SK-N-SH treated with all-trans-retinoic acid at 6 μM for 48 hours (cell line): ENCODE measurements around the gene SPRED3.

Source experiments
- ATAC-seq: fragments of 200-7000 bp; cut with Tn5 transposase; 3 replicates; pipeline ENCODE4 v1.9.1; 2020; ENCODE audit warnings: mild to moderate bottlenecking, moderate library complexity
- ARNTL ChIP-seq: fragments of 450-650 bp; formaldehyde crosslinking; IDR thresholded peaks from 2 replicates; pipeline ENCODE4 v1.5.0; 2020; ENCODE audit warnings: low read depth, mild to moderate bottlenecking, moderate library complexity, borderline replicate concordance
- BACH2 ChIP-seq: fragments of 250-450 bp; sonication (Bioruptor Pico); IDR thresholded peaks from 2 replicates; pipeline ENCODE4 v1.9.0; 2021; ENCODE audit warnings: mild to moderate bottlenecking, borderline replicate concordance
- CREB5 ChIP-seq: fragments of 250-450 bp; sonication (Bioruptor Pico); IDR thresholded peaks from 2 replicates; pipeline ENCODE4 v1.5.1; 2020; ENCODE audit warnings: low read depth, mild to moderate bottlenecking, moderate library complexity
- CSDC2 ChIP-seq: fragments of 250-450 bp; sonication (Bioruptor Pico); IDR thresholded peaks from 2 replicates; pipeline ENCODE4 v1.5.0; 2020; ENCODE audit warnings: mild to moderate bottlenecking, moderate library complexity
- CSRNP3 ChIP-seq: fragments of 250-450 bp; sonication (Bioruptor Pico); IDR thresholded peaks from 2 replicates; pipeline ENCODE4 v1.5.1; 2021; ENCODE audit warnings: mild to moderate bottlenecking, moderate library complexity
- ESRRG ChIP-seq: fragments of 250-450 bp; sonication (Bioruptor Pico); IDR thresholded peaks from 2 replicates; pipeline ENCODE4 v1.6.1; 2021; ENCODE audit warnings: mild to moderate bottlenecking
- GLIS3 ChIP-seq: fragments of 250-450 bp; sonication (Bioruptor Pico); IDR thresholded peaks from 2 replicates; pipeline ENCODE4 v1.5.0; 2020; ENCODE audit warnings: mild to moderate bottlenecking, moderate library complexity
- ISL1 ChIP-seq: fragments of 250-450 bp; sonication (Bioruptor Pico); IDR thresholded peaks from 2 replicates; pipeline ENCODE4 v2.1.2; 2022; ENCODE audit warnings: mild to moderate bottlenecking, moderate library complexity
- OSR1 ChIP-seq: fragments of 250-450 bp; sonication (Bioruptor Pico); IDR thresholded peaks from 2 replicates; pipeline ENCODE4 v1.8.0; 2022; ENCODE audit warnings: moderate library complexity, mild to moderate bottlenecking, inconsistent platforms
- PATZ1 ChIP-seq: fragments of 250-450 bp; sonication (Bioruptor Pico); IDR thresholded peaks from 2 replicates; pipeline ENCODE4 v1.8.0; 2020; ENCODE audit warnings: mild to moderate bottlenecking, moderate library complexity, borderline replicate concordance
- POU6F1 ChIP-seq: fragments of 250-450 bp; sonication (Bioruptor Pico); IDR thresholded peaks from 2 replicates; pipeline ENCODE4 v1.8.0; 2021; ENCODE audit warnings: low read depth, mild to moderate bottlenecking, moderate library complexity, borderline replicate concordance
- PPARA ChIP-seq: fragments of 250-450 bp; sonication (Bioruptor Pico); IDR thresholded peaks from 2 replicates; pipeline ENCODE4 v1.5.0; 2020; ENCODE audit warnings: mild to moderate bottlenecking, borderline replicate concordance
- RARB ChIP-seq: fragments of 250-450 bp; sonication (Bioruptor Pico); IDR thresholded peaks from 2 replicates; pipeline ENCODE4 v1.8.0; 2021; ENCODE audit warnings: mild to moderate bottlenecking, moderate library complexity
- SNAI2 ChIP-seq: fragments of 250-450 bp; sonication (Bioruptor Pico); IDR thresholded peaks from 2 replicates; pipeline ENCODE4 v1.5.0; 2020; ENCODE audit warnings: mild to moderate bottlenecking, moderate library complexity
- TCF4 ChIP-seq: fragments of 250-450 bp; sonication (Bioruptor Pico); IDR thresholded peaks from 2 replicates; pipeline ENCODE4 v1.8.0; 2021; ENCODE audit warnings: mild to moderate bottlenecking, moderate library complexity, borderline replicate concordance
- TOX ChIP-seq: fragments of 250-450 bp; sonication (Bioruptor Pico); IDR thresholded peaks from 2 replicates; pipeline ENCODE4 v1.8.0; 2021; ENCODE audit warnings: mild to moderate bottlenecking, moderate library complexity, borderline replicate concordance
- TSHZ2 ChIP-seq: fragments of 250-450 bp; sonication (Bioruptor Pico); IDR thresholded peaks from 2 replicates; pipeline ENCODE4 v1.5.0; 2020; ENCODE audit warnings: mild to moderate bottlenecking, moderate library complexity
- ZC3H10 ChIP-seq: fragments of 250-450 bp; sonication (Bioruptor Pico); IDR thresholded peaks from 2 replicates; pipeline ENCODE4 v1.5.1; 2021; ENCODE audit warnings: mild to moderate bottlenecking, moderate library complexity
- ZFP3 ChIP-seq: fragments of 250-450 bp; sonication (Bioruptor Pico); IDR thresholded peaks from 2 replicates; pipeline ENCODE4 v1.5.0; 2020; ENCODE audit warnings: mild to moderate bottlenecking, moderate library complexity
- ZFP30 ChIP-seq: fragments of 450-650 bp; formaldehyde crosslinking; IDR thresholded peaks from 2 replicates; pipeline ENCODE4 v1.5.0; 2022; ENCODE audit warnings: mild to moderate bottlenecking, moderate library complexity
- ZNF70 ChIP-seq: fragments of 450-650 bp; formaldehyde crosslinking; IDR thresholded peaks from 2 replicates; pipeline ENCODE4 v1.5.0; 2020; ENCODE audit warnings: mild to moderate bottlenecking, moderate library complexity
- ZNF8 ChIP-seq: fragments of 450-650 bp; formaldehyde crosslinking; IDR thresholded peaks from 2 replicates; pipeline ENCODE4 v1.5.0; 2020; ENCODE audit warnings: mild to moderate bottlenecking, moderate library complexity

Gene SPRED3

GRCh38 chr19:38359242-38360021 lies 29.1 kb upstream of the SPRED3 start:
- TF ChIP-seq ZNF8 (CRISPR knock-in tag) = no peak
- TF ChIP-seq CREB5 = no peak
- no peak for TF ChIP-seq ZFP30 (CRISPR knock-in tag)
- TF ChIP-seq ARNTL (CRISPR knock-in tag) = no peak
- no peak for TF ChIP-seq PPARA (CRISPR knock-in tag)
- no peak for TF ChIP-seq OSR1 (CRISPR knock-in tag)
- TF ChIP-seq ZFP3 (CRISPR knock-in tag) = no peak
- no peak for TF ChIP-seq ESRRG (CRISPR knock-in tag)
- no peak for TF ChIP-seq TCF4 (CRISPR knock-in tag)
- TF ChIP-seq SNAI2 (CRISPR knock-in tag) = no peak
- TF ChIP-seq TOX (CRISPR knock-in tag) = no peak
- TF ChIP-seq ZC3H10 (CRISPR knock-in tag) = no peak
- TF ChIP-seq CSRNP3 (CRISPR knock-in tag) = no peak
- no peak for TF ChIP-seq POU6F1 (CRISPR knock-in tag)
- no peak for TF ChIP-seq ZNF70 (CRISPR knock-in tag)
- TF ChIP-seq TSHZ2 (CRISPR knock-in tag) = no peak
- no peak for TF ChIP-seq BACH2
- TF ChIP-seq ISL1 (CRISPR knock-in tag) = no peak
- TF ChIP-seq RARB = no peak
- TF ChIP-seq CSDC2 (CRISPR knock-in tag) = no peak
- ATAC-seq = no peak

GRCh38 chr19:38360351-38360750 lies 28.1 kb upstream of the SPRED3 start:
- TF ChIP-seq PATZ1 (no peak), ZNF70 (CRISPR knock-in tag) (no peak), RARB (no peak), TCF4 (CRISPR knock-in tag) (no peak), GLIS3 (CRISPR knock-in tag) (no peak), ZFP3 (CRISPR knock-in tag) (no peak), TOX (CRISPR knock-in tag) (no peak), ESRRG (CRISPR knock-in tag) (no peak), CSRNP3 (CRISPR knock-in tag) (no peak), OSR1 (CRISPR knock-in tag) (no peak), ZNF8 (CRISPR knock-in tag) (no peak), SNAI2 (CRISPR knock-in tag) (no peak)
- ATAC-seq = no peak
